ENCODE measurements around the gene PRAMEF26.
"Not testable (repeated sequence)": the region's sequence is repeated elsewhere in the genome, so short reads cannot be mapped to it uniquely, and the experiment has no call there.

PRAMEF26 gene

GRCh38 chr1:13155909-13156308 lies at the start of gene PRAMEF26:
Gene PRAMEF26 (minus strand): TSS chr1:13156009. CDS start chr1:13153095, 2,914 bp downstream.
- not testable (repeated sequence) for DNase-seq (ENCODE audit: low read depth)

- DNase-seq (ENCODE audit: low read depth): not testable (repeated sequence)
Measured at GRCh38 chr1:13201309-13201708, 45.5 kb upstream of the PRAMEF26 start, which contains the start of gene PRAMEF13. Gene PRAMEF13 (minus strand): TSS chr1:13201409. CDS start chr1:13199589, 1,820 bp downstream.

- DNase-seq (ENCODE audit: low read depth): not testable (repeated sequence)
Measured at GRCh38 chr1:13171548-13171947, 15.7 kb upstream of the PRAMEF26 start, which contains the start of gene PRAMEF9. Gene PRAMEF9 (plus strand): TSS chr1:13171848. CDS start chr1:13175281, 3,433 bp downstream.

- DNase-seq (ENCODE audit: low read depth): not testable (repeated sequence)
Measured at GRCh38 chr1:13165531-13165930, 9.7 kb upstream of the PRAMEF26 start, which contains the start of gene HNRNPCL4. Gene HNRNPCL4 (minus strand): TSS chr1:13165631. CDS start chr1:13165467, 164 bp downstream.

GRCh38 chr1:13116754-13117153 lies 39.1 kb downstream of the PRAMEF26 start, which contains the start of gene HNRNPCL2:
Gene HNRNPCL2 (minus strand): TSS chr1:13116854. CDS start chr1:13116400, 454 bp downstream.
- not testable (repeated sequence) for DNase-seq (ENCODE audit: low read depth)
